Measurements from ENCODE around the gene ADIPOR2.
"Not testable (repeated sequence)": the region's sequence is repeated elsewhere in the genome, so short reads cannot be mapped to it uniquely, and the experiment has no call there.

The ADIPOR2 gene

GRCh38 chr12:1665366-1665765 lies 25.5 kb upstream of the ADIPOR2 start:
- no peak for DNase-seq

GRCh38 chr12:1666215-1666614 lies 24.7 kb upstream of the ADIPOR2 start:
- no peak for DNase-seq

GRCh38 chr12:1666685-1667162 lies 24.1 kb upstream of the ADIPOR2 start:
- DNase-seq, result no peak

- no peak for DNase-seq
Observed at GRCh38 chr12:1668833-1669543, 21.9 kb upstream of the ADIPOR2 start.

- no peak for DNase-seq
Observed at GRCh38 chr12:1670358-1671268, 20.3 kb upstream of the ADIPOR2 start.

GRCh38 chr12:1676043-1676442 lies 14.8 kb upstream of the ADIPOR2 start:
- no peak for DNase-seq

- no peak for DNase-seq
Observed at GRCh38 chr12:1680804-1681492, 9.9 kb upstream of the ADIPOR2 start.

- DNase-seq, result no peak
Observed at GRCh38 chr12:1681493-1681807, 9.4 kb upstream of the ADIPOR2 start.

- no peak for DNase-seq
Observed at GRCh38 chr12:1688086-1688710, 2.7 kb upstream of the ADIPOR2 start.

GRCh38 chr12:1691123-1692007 lies 495 bp downstream of the ADIPOR2 start:
- DNase-seq, result peak in 1 of 2 experiments; percentile 49

GRCh38 chr12:1692226-1692625 lies 1.4 kb downstream of the ADIPOR2 start:
- DNase-seq, result no peak

GRCh38 chr12:1692895-1693610 lies 2.2 kb downstream of the ADIPOR2 start:
- no peak for DNase-seq

- not testable (repeated sequence) for DNase-seq
Observed at GRCh38 chr12:1695097-1695496, 4.2 kb downstream of the ADIPOR2 start.

- DNase-seq, result no peak
Observed at GRCh38 chr12:1695886-1696670, 5.2 kb downstream of the ADIPOR2 start.

GRCh38 chr12:1696800-1697199 lies 5.9 kb downstream of the ADIPOR2 start:
- DNase-seq, result no peak

GRCh38 chr12:1697271-1697670 lies 6.4 kb downstream of the ADIPOR2 start:
- no peak for DNase-seq

GRCh38 chr12:1698720-1699119 lies 7.8 kb downstream of the ADIPOR2 start:
- DNase-seq, result no peak

- no peak for DNase-seq
Observed at GRCh38 chr12:1702713-1703112, 11.8 kb downstream of the ADIPOR2 start.

GRCh38 chr12:1703771-1704722 lies 13.2 kb downstream of the ADIPOR2 start:
- no peak for DNase-seq

All from NCI-H524 (cell line).